Measurements from ENCODE around the gene TBX1.

TBX1 gene

GRCh38 chr22:19755722-19756287 lies 4.8 kb upstream of the TBX1 start:
- H3K27ac ChIP-seq (ENCODE audit: low read depth, low read length) = no peak overlapping the region
- no peaks in the 10 kb centered on the region for H3K4me1 ChIP-seq (ENCODE audit: control insufficient read depth, insufficient read depth, low read length, unreplicated experiment)
- H3K36me3 ChIP-seq (ENCODE audit: insufficient read depth, low read length) = no peaks in the 10 kb centered on the region
- H3K27me3 ChIP-seq (ENCODE audit: insufficient read depth, low read length) = peaks cover 42% of the 10 kb centered on the region
- H2AFZ ChIP-seq (ENCODE audit: low read length, unreplicated experiment) = no peak overlapping the region
- H3K79me2 ChIP-seq (ENCODE audit: control insufficient read depth, insufficient read depth, low read length, unreplicated experiment) = no peaks in the 10 kb centered on the region
- no peak overlapping the region for H3K4me3 ChIP-seq (ENCODE audit: low read depth, low read length)

GRCh38 chr22:19756288-19757128 lies 4.1 kb upstream of the TBX1 start:
- Histone ChIP-seq H3K79me2 (ENCODE audit: control insufficient read depth, insufficient read depth, low read length, unreplicated experiment) (no peaks in the 10 kb centered on the region), H3K27ac (ENCODE audit: low read depth, low read length) (no peak overlapping the region), H3K4me3 (ENCODE audit: low read depth, low read length) (no peak overlapping the region), H3K4me1 (ENCODE audit: control insufficient read depth, insufficient read depth, low read length, unreplicated experiment) (no peaks in the 10 kb centered on the region), H2AFZ (ENCODE audit: low read length, unreplicated experiment) (no peak overlapping the region), H3K27me3 (ENCODE audit: insufficient read depth, low read length) (peaks cover 43% of the 10 kb centered on the region), H3K36me3 (ENCODE audit: insufficient read depth, low read length) (no peaks in the 10 kb centered on the region)

DNA sequence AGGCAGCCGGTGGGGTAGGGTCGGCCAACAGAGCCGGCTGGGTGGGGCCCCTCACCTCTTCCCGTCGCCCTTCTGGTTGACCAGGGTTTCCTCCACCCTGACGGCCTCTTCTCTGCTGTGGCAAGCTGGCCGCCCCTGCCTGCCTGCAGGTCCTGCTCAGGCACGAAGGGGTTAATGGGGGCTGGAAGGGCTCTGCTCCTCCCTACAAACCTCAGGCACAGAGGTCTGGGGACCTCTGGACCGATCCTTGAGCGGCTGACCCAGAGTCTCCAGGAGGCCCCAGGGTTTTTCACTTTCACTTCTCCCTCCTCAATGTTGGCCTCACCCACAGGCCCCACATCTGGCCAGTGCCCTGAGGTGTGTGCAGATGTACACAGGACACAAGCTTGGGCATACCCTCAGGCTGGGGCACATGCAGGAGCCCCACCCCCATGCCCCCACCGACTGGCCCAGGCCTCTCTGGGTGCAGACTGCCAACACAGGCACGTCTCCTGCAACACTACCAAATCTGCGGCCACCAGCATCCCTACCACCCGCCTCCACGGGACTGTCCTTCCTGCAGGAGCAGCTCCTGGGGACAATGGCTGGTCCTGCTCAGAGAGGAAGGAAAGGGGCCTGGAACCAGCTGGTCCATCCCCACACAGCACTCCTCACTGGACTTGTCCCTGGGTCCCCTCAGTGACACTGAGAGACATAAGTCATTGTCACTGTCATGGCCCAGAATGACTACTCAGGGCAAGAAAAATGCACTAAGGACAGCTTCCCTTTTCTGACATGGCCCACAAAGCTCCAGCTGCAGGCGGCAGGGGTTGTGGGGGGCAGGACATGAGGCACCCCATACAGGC lies 3.2 kb upstream of the TBX1 start:
- no peaks in the 10 kb centered on the region for H3K4me1 ChIP-seq (ENCODE audit: control insufficient read depth, insufficient read depth, low read length, unreplicated experiment)
- no peak overlapping the region for H2AFZ ChIP-seq (ENCODE audit: low read length, unreplicated experiment)
- no peak overlapping the region for H3K4me3 ChIP-seq (ENCODE audit: low read depth, low read length)

DNA sequence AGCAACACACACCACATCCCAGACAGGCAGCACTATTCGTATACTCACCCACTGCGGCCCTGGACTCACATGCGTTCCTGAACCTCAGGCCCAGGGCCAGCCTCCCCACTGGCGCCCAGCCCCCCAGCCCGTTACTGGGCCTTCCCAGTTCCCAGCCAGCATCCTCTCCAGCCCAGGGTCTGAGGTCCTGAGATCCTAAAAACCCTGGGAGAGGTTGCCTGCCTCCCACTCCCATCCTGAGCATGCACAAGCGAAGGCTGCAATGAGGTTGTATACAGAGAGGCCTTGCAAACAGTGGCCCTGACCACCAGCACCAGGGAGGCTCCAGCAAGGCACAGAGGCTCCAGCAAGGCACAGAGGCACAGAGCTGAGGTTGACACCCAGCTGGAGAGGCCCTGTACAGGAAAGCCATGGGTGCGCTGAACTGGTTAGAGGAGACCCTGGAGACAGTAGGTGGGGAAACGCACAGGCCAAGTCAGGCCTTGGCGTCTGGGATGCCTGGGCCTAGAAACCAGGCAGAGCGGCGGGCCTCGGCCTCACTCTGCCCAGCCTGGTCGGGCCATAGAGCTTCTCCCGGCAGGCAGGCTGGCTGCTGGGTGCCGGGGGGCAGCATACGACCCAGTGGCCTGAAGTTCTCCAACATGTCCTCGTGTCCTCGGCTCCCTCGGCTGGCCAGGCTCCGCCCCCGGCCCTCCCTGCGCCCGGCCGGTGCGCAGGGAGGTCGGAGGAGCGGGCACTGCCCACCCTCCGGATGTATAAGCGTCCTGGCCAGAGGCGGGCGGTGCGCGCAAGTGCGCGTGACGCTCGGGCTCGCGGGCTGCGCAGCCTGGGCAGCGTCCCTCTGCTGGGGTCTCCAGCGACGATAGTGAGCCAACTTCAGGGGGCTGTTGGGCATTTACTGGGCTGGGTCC lies 2.3 kb upstream of the TBX1 start:
- Histone ChIP-seq H3K79me2 (ENCODE audit: control insufficient read depth, insufficient read depth, low read length, unreplicated experiment) (no peaks in the 10 kb centered on the region), H3K27ac (ENCODE audit: low read depth, low read length) (no peak overlapping the region), H3K4me1 (ENCODE audit: control insufficient read depth, insufficient read depth, low read length, unreplicated experiment) (no peaks in the 10 kb centered on the region), H3K27me3 (ENCODE audit: insufficient read depth, low read length) (peaks cover 45% of the 10 kb centered on the region), H2AFZ (ENCODE audit: low read length, unreplicated experiment) (no peak overlapping the region), H3K4me3 (ENCODE audit: low read depth, low read length) (no peak overlapping the region), H3K36me3 (ENCODE audit: insufficient read depth, low read length) (no peaks in the 10 kb centered on the region)

More for the DNA sequence above, 3.2 kb upstream of the TBX1 start:
- no peak overlapping the region for H3K27ac ChIP-seq (ENCODE audit: low read depth, low read length)
- no peaks in the 10 kb centered on the region for H3K36me3 ChIP-seq (ENCODE audit: insufficient read depth, low read length)
- peaks cover 45% of the 10 kb centered on the region for H3K27me3 ChIP-seq (ENCODE audit: insufficient read depth, low read length)
- no peaks in the 10 kb centered on the region for H3K79me2 ChIP-seq (ENCODE audit: control insufficient read depth, insufficient read depth, low read length, unreplicated experiment)

- H3K79me2 ChIP-seq (ENCODE audit: control insufficient read depth, insufficient read depth, low read length, unreplicated experiment) = no peaks in the 10 kb centered on the region
- no peaks in the 10 kb centered on the region for H3K4me1 ChIP-seq (ENCODE audit: control insufficient read depth, insufficient read depth, low read length, unreplicated experiment)
- no peaks in the 10 kb centered on the region for H3K36me3 ChIP-seq (ENCODE audit: insufficient read depth, low read length)
- H3K27me3 ChIP-seq (ENCODE audit: insufficient read depth, low read length) = peaks cover 45% of the 10 kb centered on the region
- H2AFZ ChIP-seq (ENCODE audit: low read length, unreplicated experiment) = no peak overlapping the region
- H3K4me3 ChIP-seq (ENCODE audit: low read depth, low read length) = no peak overlapping the region
- H3K27ac ChIP-seq (ENCODE audit: low read depth, low read length) = no peak overlapping the region
Measured at GRCh38 chr22:19758896-19759426, 1.6 kb upstream of the TBX1 start.

- H3K79me2 ChIP-seq (ENCODE audit: control insufficient read depth, insufficient read depth, low read length, unreplicated experiment) = no peaks in the 10 kb centered on the region
- peaks cover 40% of the 10 kb centered on the region for H3K27me3 ChIP-seq (ENCODE audit: insufficient read depth, low read length)
- H3K4me3 ChIP-seq (ENCODE audit: low read depth, low read length) = peak overlapping the region; percentile 19; the same call in 1 of the 2 replicates
- H3K4me1 ChIP-seq (ENCODE audit: control insufficient read depth, insufficient read depth, low read length, unreplicated experiment) = no peaks in the 10 kb centered on the region
- H3K27ac ChIP-seq (ENCODE audit: low read depth, low read length) = no peak overlapping the region
- H3K36me3 ChIP-seq (ENCODE audit: insufficient read depth, low read length) = no peaks in the 10 kb centered on the region
- H2AFZ ChIP-seq (ENCODE audit: low read length, unreplicated experiment) = no peak overlapping the region
Measured at GRCh38 chr22:19759427-19760057, 1.0 kb upstream of the TBX1 start.

DNA sequence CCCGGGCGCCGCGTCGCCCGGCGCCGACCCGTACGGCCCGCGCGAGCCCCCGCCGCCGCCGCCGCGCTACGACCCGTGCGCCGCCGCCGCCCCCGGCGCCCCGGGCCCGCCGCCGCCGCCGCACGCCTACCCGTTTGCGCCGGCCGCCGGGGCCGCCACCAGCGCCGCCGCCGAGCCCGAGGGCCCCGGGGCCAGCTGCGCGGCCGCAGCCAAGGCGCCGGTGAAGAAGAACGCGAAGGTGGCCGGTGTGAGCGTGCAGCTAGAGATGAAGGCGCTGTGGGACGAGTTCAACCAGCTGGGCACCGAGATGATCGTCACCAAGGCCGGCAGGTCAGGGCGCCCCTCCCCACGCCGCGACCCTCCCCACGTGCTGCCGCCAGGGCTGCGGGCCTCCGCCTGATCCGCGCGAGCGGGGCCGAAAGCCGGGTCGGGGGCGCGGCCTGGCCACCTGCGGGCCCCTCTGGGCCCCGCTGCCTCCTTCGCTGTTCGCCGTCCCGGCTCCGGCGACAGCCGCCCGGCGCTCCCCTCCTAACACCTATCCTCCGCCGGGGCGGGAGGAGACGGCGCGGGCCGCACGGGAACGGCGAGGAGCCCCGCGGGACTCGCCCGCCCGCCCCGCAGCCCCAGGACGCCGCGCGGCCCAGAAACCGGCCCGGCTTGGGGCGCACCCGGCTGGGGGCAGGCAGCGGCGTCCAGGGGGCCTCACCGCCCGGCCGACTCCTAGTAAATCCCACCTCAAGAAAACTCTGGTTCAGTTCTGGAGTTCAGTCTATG lies 560 bp downstream of the TBX1 start:
- H3K4me3 ChIP-seq (ENCODE audit: low read depth, low read length) = no peak overlapping the region
- H3K36me3 ChIP-seq (ENCODE audit: insufficient read depth, low read length) = no peaks in the 10 kb centered on the region
- H3K4me1 ChIP-seq (ENCODE audit: control insufficient read depth, insufficient read depth, low read length, unreplicated experiment) = no peaks in the 10 kb centered on the region
- no peak overlapping the region for H2AFZ ChIP-seq (ENCODE audit: low read length, unreplicated experiment)
- no peak overlapping the region for H3K27ac ChIP-seq (ENCODE audit: low read depth, low read length)
- H3K79me2 ChIP-seq (ENCODE audit: control insufficient read depth, insufficient read depth, low read length, unreplicated experiment) = no peaks in the 10 kb centered on the region
- peaks cover 33% of the 10 kb centered on the region for H3K27me3 ChIP-seq (ENCODE audit: insufficient read depth, low read length)

GRCh38 chr22:19761725-19762567 lies 1.4 kb downstream of the TBX1 start:
- H3K27ac ChIP-seq (ENCODE audit: low read depth, low read length) = no peak overlapping the region
- H3K27me3 ChIP-seq (ENCODE audit: insufficient read depth, low read length) = peaks cover 28% of the 10 kb centered on the region
- H3K4me3 ChIP-seq (ENCODE audit: low read depth, low read length) = no peak overlapping the region

More at GRCh38 chr22:19761725-19762567, 1.4 kb downstream of the TBX1 start:
- no peaks in the 10 kb centered on the region for H3K4me1 ChIP-seq (ENCODE audit: control insufficient read depth, insufficient read depth, low read length, unreplicated experiment)
- H2AFZ ChIP-seq (ENCODE audit: low read length, unreplicated experiment) = no peak overlapping the region
- H3K36me3 ChIP-seq (ENCODE audit: insufficient read depth, low read length) = no peaks in the 10 kb centered on the region
- H3K79me2 ChIP-seq (ENCODE audit: control insufficient read depth, insufficient read depth, low read length, unreplicated experiment) = no peaks in the 10 kb centered on the region
